ENCODE measurements around the gene TMBIM4.

Gene TMBIM4

DNA sequence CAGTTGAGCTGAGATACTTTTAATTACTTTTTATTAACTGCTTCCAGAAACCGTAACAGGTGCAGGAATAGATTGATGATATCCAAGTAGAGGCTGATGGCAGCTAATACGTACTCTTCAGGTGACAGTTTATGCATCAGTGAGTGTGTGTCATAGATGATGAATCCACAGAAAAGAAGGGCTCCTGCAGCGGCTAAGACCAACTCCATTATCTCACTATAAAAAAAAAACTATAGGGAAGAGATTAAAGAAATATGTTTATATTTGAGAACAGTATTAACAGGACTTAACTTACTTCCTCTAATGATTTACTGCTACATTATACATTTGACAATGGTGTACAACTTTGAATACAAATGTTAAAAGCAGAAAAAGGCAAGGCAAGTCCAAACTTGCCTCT, 31.9 kb downstream of the TMBIM4 start:
- DNase-seq = no peak

DNA sequence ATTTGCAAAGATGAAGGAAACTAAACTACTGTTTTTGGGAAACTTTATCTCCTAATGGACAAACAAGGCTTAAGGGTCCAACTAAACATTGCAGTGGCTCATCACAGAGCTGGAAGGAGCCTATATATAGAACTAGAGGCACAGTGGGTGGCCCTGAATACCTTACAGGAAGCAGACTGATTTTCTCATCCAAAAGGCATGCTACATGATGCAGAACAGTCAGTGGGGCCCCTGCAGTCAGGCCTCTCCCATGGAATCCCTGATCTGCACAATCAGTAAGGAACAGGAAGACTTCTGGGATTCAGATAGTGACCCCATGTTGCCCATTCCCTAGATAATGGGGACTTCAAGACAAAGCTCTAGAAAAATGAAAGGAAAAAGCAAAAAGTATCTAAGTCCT, 37.4 kb downstream of the TMBIM4 start:
- DNase-seq = peak; percentile 28

DNA sequence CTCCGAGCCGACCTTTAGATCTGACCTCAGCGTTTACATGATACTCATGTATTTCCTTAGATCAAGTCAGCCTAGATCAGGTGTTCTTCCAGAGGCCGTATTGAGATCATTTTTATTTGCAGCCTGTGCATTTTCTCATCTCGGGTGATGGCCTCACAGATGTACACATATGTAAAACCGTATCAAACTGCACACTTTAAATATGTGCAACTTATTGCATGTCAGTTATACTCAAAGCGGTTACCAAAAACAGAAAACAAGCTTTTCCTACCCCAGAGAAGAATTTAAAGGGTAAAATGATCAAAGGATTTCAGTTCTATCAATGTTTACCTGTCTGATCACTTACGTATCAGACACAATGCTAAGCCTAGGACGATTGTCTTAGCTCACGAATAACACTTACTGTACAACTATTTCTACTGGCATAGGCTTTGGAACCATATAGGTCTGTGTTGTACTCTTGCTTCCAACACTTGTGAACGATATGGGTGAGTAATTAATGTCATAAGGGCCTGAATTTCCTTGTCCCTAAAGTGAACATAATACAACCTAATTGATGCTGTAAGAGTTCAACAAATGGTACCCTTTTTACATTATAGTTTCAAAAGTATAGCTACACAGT, 38.6 kb downstream of the TMBIM4 start:
- DNase-seq = no peak

DNA sequence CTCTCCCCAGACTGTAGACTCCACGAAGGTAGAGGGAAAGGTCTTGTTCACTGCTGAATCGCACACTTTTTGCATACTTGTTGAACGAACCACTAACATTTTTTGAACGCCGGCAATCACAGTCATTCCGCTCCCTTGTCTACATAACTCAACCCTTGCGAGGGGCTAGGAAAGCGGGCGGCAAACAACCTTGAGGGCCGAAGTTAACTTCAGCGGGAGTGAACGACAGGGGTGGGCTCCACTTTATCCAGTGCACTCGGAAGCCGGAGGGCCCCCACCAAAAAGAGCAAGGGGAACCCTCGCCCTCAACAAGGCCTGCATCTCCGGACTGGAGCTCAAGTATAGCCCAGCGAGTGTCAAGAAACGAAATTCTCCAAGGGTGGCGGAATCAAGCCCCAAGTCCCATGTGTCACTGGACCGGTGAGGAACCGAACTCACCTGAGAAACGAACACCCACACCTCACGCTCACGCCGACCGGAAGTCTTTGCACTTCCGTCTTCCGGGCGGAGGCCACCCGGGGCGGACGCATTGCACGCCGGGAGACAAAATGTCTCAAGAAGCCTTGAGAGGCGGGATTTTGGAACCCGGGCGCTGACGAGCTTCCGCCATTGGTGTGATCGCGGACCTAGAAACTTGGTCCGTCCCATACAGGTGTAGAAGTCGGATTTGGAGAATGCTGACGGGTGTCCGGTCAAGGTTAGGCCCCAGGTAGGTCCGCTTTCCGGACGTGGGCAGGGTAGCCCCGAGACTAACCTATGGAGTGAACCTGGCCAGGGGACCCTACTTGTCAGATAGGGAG, 39.3 kb downstream of the TMBIM4 start, which contains the start of gene LLPH:
Gene LLPH (minus strand): TSS at position 484 of the 800 bp plus-strand sequence. CDS start 1,644 bp downstream, outside the sequence.
- peak; percentile 46 for DNase-seq

DNA sequence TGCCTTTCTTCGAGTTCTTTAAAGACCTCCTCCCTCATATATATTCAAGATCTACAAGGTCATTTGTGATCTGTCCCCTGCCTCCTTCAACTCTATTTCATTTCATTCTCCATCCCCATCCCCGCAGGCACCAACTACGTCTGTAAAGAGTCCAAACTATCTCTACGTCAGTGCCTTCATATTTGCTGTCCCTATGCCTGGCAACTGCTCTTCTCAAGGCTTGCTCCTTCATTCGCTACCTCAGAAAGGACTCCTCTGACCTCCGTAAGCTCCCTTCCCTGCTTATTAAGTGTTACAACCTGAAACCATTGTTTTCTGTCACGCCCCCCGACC, 39.9 kb downstream of the TMBIM4 start:
- DNase-seq = no peak

DNA sequence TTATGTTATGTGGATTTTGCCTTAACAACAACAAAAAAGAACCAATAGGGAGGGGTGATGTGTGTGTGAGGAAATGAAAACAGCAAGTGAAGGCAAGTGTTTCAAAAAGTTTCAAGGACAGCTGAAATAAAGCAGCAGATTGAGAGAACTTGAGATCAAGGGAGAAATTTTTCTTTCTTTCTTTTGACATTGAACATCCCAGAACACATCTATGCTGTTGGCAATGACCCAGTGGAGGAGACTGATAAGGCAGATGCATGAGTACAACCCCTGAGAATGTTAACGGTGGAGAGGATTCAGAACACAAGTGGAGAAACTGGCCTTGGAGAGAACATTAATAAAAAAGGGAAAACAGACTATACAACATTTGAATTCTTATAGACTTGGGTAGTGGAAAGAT, 42.1 kb downstream of the TMBIM4 start:
- no peak for DNase-seq

DNA sequence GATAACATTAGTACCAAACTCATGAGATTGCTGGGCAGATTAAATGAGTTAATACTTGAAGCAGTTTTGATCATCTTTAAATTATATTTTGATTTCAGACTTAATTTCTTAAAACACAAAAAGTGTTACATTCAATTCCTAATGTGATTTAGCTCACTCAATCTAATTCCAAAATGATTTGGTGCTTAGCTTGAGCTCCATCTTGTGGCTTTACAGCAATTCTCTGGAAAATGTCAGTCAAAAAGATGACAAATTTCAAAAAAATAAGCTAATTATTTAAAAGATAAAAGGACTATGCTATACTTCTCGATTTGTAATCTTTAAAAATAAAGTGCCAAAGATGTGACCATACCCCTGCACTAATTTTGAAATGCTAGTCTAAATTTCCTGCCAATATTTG, 49.3 kb downstream of the TMBIM4 start:
- no peak for DNase-seq

DNA sequence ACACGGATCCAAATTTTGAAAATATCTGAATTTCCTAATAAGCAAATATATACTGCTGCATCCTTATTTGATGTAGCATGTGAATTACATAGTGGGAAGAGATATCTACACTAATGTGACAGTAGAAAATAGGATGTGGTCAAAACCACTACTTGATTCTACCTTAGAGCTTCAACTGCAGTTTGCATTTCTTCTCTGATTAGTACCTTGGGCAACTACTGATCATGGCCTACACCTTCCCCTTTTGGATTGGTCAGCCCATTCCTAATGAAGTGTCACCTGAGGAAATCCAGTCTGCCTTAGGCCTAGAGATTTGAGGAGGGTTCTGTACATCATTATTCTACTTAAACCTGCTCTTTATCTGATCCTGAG, 49.9 kb downstream of the TMBIM4 start:
- DNase-seq = no peak

DNA sequence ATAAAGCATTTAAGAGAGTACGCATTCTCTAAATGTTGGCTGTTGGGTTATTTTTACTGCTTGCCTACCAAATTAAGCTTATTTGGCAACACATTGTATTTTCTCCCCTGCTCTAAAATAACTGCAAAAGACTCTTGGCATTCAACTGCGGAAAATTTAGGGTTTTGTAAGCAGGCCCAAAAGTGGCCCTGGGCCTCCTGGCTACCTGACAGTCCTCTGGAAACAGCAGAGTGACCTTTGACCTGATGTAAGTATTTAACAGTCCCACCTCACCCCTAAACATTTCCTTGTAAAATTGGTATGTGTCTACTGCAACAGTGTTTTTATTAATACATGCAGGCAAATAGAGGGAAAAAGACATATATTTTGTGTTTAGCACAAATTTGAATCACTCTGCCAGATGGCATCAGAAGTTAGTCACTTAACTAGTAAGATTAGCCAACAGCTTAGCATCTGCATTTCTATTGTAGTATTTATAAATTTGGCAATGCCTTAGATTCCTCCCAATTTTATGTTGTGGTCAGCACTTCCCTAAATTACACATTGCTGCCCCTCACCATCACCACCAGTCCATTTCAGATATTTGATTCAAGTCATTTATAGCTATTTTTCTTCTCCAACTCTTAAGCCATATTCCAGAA, 50.4 kb downstream of the TMBIM4 start:
- DNase-seq = no peak

DNA sequence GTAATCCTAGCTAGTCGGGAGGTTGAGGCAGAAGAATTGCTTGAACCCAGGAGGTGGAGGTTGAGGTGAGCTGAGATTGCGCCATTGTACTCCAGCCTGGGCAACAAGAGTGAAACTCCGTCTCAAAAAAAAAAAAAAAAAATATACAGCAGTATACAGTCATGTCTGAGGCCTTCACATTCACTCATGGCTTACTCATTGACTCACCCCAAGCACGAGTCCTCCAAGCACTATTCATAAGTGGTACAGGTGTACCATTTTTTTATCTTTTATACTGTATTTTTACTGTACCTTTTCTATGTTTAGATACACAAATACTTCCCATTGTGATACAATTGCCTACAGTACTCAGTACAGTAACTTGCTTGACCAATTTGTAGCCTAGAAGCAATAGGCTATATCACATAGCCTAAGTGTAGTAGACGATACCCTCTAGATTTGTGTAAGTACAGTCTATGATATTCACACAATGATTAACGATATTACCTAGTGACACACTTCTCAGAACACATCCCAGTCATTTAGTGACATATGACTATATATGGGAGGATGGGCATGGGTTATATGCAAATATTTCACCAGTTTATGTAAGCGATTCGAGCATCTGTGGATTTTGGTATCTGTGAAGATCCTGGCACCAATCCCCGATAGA, 51.4 kb downstream of the TMBIM4 start:
- no peak for DNase-seq

DNA sequence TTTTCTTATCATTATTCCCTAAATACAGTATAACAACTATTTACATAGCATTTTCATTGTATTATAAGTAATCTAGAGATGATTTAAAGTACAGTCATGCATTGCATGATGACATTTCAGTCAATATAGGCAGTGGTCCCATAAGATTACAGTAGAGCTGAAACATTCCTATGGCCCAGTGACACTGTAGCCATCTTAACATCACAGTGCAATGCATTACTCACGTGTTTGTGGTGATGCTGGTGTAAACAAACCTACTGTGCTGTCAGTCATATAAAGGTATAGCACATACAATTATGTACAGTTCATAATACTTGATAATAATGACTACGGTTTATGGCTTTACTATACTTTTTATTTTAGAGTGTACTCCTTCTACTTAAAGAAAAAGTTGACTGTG, 52.6 kb downstream of the TMBIM4 start:
- no peak for DNase-seq

DNA sequence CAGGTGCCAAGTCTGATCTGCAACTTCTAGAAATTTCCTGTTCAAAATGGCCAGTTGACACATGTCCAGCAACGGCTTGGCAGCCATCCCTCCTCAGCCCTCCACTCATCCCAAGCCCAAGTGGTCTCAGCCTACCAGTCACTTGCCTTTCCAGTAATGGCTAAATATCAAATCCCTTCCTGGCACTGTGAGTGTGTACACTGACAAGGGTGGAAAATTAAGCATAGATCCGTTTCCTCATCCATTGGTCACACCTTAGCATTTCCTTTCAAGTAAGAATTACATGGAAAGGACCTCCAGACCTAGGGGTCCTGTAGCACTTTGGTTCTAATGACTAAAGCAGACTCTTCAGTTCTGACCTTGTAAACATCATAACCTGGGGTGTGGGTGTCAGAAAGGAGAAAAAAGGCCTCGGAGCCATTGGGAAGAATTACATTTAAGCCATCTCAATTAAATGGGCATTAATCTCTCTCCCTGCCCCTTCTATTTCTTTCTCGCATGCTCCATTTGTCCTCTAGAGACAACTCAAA, 54.7 kb downstream of the TMBIM4 start:
- no peak for DNase-seq

DNA sequence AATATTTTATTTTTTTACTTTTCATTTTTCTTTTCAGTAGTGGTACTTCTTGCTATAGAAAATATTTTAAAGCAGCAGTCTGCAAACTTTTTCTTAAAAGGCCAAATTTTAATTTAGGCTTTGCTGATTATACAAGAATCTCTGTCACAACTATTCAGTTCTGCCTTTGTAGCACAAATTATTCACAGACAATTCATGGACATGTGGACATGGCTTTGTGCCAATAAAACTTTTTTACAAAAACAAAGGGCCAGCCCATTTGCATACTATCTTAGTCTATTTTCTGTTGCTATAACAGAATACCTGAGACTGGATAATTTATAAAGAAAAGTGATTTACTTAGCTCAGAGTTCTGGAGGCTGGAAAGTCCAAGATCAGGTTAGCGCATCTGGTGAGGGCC, 56.3 kb downstream of the TMBIM4 start:
- DNase-seq = no peak

DNA sequence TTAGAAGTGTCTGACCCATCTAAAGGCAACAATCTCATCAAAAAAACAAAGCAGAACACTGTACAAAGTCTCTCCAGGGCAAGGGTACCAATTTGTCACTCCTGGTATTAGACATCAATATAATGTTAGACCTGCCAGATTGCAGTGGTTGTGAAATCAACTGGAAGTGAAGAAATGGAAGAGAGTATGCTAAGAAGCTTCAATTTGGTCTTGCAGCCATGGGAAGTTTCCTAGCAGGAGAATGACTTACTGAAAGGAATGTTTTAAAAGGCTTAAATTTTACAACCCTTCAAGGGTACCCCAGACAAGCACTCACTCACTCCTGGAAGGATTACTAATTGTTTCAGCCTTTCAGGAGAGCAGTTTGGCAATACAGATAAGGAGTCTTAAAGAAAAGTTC, 58.2 kb downstream of the TMBIM4 start:
- DNase-seq = no peak

DNA sequence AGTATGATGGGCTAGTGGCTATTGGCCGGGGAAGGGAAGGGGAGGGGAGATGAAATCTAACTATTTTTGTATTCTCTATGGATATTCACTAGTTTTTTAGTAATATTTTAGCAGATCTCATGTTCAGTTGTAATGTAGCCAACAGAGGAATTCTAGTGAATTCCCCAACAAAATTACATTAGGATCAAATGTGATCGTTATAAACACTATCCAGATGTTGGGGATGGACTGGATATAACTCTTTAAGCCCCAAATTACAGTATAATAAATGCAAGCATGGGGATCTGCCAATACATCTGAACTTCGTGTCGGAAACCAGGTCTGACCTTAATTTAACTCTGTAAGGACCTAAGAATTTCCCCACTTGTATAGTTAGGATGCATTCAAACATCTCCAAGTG, 60.7 kb downstream of the TMBIM4 start:
- DNase-seq = no peak

DNA sequence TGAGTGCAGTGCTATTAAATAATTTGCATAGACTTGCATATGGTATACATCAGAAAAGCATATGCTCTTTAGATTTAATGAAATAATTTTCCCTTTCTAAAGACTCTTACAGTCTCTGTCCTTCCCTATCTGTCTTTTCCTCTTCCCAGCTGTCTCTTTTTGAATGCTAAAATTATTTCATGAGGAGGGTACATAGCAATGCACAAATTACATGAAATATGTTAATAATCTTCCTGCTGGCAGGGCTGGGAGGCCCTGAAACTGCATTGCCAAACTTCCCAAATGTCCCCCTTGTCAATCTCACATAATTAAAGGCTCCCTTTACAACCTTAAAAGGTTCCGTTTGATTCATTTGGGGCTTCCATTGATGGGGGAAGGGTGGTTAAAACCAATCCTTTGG, 61.4 kb downstream of the TMBIM4 start:
- DNase-seq = no peak

DNA sequence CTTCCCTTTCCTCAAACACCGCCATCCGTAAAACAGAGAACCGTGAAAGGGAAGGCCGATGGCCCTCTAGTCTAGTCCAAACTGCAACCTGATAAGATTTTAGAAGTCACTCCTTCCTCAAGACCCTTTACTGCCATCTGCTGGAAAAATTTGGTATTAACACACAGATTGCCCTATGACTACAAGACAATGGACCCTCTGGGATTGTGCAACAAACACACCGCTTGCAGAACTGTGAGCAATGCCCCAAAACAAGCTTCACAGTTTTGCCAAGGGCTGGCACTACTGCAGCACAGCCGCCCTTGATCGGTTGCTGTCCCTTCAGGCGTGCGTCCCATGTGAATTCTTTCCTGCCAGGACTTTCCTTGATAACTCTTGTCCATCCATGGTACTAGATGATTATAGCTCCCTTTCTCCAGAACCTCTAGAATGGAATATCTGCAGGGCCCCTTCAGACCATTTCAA, 62.3 kb downstream of the TMBIM4 start:
- DNase-seq = peak; percentile 21

DNA sequence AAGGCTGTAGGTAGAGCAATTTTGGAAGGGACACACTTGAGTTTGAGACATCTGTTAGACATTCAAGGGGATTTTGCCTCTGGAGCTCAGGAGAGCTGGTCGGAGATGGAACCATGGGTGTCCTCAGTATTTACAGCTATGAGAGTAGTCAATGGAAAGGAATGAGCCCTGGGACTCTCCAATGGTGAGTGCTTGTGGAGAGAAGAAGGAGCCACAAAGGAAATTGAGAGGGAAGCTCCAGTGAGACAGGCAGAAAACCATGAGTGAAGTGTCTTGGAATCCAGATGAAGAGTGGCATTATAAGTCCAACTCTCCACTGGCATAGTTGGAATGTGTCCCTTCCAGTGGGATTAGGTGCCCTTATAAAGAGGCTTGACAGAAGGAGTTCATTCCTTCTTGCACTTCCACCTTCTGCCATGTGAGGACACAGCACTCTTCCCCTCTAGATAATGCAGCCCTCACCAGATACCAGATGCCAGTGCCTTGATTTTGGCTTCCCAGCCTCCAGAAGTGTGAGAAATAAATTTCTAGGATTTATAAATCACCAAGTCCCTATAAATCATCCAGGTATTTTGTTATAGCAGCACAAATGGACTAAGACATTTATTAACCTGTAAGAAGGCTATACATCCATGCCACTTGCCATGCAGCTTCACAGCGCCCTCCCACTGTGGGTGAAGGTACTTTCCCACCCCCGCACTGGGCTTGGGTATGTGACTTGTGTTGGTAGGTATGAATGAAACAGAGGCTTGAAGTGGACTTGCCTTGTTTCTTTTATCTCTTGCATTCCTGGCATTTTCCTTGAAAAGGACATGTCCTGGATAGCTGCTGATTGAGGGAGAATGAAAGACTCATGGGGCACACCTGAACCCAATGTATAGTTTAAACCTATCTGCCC, 66.5 kb downstream of the TMBIM4 start:
- no peak for DNase-seq

DNA sequence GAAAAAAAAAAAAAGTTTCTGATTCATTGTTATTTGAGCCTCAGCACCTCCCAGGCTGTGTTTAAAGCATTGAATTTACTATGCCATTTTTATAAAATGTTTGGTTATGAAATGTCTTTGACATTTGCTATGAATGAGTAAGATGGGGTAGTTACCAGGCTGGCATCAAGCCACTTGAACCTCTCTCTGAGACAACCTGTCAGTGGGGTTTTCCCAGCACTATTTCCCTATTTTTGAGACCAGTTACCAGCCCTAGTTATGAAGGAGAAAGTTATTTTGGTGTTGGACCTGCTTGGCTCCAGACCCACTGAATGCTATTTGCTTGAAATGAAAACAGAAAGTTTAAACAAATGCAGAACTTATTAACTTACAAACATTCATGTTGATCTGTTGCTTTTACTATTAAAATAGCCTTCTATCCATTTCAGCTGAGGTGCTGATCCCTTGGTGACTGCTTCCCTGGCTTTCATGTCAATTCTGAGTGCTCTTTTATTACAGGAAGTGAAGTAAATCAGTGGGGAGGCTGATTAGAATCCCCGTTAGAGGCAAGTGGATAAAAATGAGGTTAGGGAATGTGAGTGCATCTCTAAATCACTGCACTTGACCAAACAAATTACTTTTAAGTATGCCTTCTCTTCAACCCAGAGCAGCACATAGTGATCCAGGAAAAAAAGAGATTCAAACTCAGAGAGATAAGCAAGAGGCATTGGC, 77.1 kb downstream of the TMBIM4 start:
- DNase-seq = no peak

DNA sequence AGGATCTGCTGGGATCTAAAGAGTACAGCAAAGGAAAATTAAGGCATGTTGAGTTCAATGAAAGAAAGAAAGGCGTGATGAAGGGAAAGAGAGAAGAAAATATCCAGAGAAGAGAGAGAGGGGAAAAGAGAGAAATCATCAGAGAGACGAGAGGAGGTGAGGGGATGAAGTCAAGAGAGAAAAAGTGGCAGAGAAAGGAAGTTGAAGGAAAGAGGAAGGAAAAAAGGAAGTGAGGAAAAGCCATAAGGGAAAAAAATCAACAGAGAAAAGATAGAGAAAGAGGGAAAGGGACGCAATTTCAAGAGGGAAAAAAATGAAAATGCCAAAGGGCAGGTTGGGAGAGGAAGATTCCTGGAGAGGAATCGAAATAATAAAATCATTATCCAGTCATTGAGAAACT, 79.6 kb downstream of the TMBIM4 start:
- DNase-seq = no peak

DNA sequence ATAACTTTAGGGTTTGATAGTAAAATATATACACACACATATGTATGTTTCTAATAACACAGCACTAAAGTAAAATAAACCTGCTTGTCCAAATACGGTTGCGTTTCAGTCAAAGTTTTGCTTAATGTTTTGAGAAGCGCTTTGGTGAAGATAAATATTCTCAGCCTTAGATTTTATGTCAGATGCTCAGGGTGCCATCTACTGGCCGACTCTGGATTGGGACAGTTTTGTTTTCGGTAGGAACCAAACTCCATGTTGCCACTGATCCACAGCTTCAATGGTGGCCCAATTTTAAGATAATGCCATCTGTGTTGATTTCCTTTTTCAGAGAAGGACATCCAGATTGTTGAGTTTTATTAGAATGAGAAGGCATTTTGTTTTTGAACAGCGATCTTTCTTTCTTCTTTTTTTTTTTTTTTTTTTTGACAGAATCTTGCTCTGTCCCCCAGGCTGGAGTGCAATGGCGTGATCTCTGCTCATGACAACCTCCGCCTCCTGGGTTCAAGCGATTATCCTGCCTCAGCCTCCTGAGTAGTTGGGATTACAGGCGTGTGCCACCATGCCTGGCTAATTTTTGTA, 82.3 kb downstream of the TMBIM4 start:
- no peak for DNase-seq
